ENCODE measurements around the gene TET2. TPM values are rescaled to one million over a fixed set of nuclear protein-coding genes. Genes with fewer than 3 reads are reported as not detected.

TET2 gene
- total RNA-seq, 1 donor from 2014 or later: 30.0 TPM

GRCh38 chr4:105145156-105145902 is 1.3 kb upstream of the TET2 start:
- DNase-seq: no peak
- peak; percentile 0 for ATAC-seq
- intact Hi-C loops (cut with DNase I): loop anchor here (10.0 kb wide), 1 partner anchor 329 kb away; the partner anchor contains the start of gene PPA2
- TF ChIP-seq, protein P1, sequence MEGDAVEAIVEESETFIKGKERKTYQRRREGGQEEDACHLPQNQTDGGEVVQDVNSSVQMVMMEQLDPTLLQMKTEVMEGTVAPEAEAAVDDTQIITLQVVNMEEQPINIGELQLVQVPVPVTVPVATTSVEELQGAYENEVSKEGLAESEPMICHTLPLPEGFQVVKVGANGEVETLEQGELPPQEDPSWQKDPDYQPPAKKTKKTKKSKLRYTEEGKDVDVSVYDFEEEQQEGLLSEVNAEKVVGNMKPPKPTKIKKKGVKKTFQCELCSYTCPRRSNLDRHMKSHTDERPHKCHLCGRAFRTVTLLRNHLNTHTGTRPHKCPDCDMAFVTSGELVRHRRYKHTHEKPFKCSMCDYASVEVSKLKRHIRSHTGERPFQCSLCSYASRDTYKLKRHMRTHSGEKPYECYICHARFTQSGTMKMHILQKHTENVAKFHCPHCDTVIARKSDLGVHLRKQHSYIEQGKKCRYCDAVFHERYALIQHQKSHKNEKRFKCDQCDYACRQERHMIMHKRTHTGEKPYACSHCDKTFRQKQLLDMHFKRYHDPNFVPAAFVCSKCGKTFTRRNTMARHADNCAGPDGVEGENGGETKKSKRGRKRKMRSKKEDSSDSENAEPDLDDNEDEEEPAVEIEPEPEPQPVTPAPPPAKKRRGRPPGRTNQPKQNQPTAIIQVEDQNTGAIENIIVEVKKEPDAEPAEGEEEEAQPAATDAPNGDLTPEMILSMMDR (IDR thresholded peaks at IDR 0.05): no peak
- Histone ChIP-seq H3K36me3 (no peaks in the 10 kb centered on the region), H3K27ac (peak overlapping the region; percentile 92), H3K4me3 (peak overlapping the region; percentile 77), H3K9me3 (no peaks in the 10 kb centered on the region), H3K27me3 (no peaks in the 10 kb centered on the region), H3K4me1 (peaks cover 12% of the 10 kb centered on the region)

DNA sequence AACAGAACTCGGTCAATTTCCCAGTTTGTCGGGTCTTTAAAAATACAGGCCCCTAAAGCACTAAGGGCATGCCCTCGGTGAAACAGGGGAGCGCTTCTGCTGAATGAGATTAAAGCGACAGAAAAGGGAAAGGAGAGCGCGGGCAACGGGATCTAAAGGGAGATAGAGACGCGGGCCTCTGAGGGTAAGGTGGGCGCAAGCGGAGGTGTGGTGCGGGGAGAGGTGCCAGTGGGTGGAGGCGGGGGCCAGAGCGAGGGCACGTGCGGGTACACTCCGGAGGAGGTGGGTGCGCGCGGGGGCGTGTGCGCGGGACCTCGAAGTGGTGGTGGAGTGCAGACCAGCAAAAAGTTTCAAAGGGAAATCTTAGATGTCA is 787 bp upstream of the TET2 start:
- Histone ChIP-seq H3K9me3 (no peaks in the 10 kb centered on the region), H3K36me3 (no peaks in the 10 kb centered on the region), H3K27ac (peak overlapping the region; percentile 92), H3K4me1 (peaks cover 15% of the 10 kb centered on the region), H3K4me3 (peak overlapping the region; percentile 77), H3K27me3 (no peaks in the 10 kb centered on the region)
- ATAC-seq (peak; percentile 44), DNase-seq (peak; percentile 75)
- intact Hi-C loops (cut with DNase I): loop anchor here (10.0 kb wide), 1 partner anchor 329 kb away; the partner anchor contains the start of gene PPA2
- TF ChIP-seq, protein P1 (IDR thresholded peaks at IDR 0.05): no peak

GRCh38 chr4:105147016-105147552 is 408 bp downstream of the TET2 start:
- Histone ChIP-seq H3K27ac (peak overlapping the region; percentile 92), H3K4me3 (peak overlapping the region; percentile 77), H3K9me3 (no peaks in the 10 kb centered on the region), H3K27me3 (no peaks in the 10 kb centered on the region), H3K36me3 (no peaks in the 10 kb centered on the region), H3K4me1 (peaks cover 15% of the 10 kb centered on the region)
- ATAC-seq (peak; percentile 3), DNase-seq (no peak)
- intact Hi-C loops (cut with DNase I): loop anchor here (10.0 kb wide), 1 partner anchor 328 kb away; the partner anchor contains the start of gene PPA2
- TF ChIP-seq, protein P1 (IDR thresholded peaks at IDR 0.05): no peak

DNA sequence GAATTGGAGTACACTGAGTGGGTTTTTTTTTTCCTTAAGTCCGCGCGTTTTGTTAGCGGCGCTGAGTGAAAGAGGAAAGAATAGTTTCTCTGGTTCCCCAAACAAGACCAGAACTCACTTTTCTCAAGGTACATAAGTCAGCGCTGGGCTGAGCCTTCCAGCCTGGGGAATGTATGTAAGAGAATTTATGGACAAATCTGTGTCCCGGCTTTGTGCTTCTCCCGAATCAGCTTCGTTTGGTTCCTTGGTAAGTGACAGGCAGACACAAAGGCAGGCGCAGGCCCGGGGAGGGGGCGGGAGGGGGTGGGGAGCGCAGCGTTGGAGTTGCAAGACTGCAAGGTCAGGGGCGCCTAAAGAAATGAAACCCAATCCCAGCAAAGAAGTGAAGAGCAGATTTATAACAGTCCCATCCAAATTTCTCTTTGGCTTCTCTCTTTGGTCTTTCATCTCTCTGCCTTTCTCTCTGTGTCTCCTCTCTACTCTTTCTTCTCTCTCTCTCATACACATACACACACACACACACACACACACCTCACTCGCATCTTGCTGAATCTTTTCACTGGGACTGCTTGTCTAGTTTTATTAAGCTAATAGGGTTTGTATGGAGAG is 981 bp downstream of the TET2 start:
- H3K27ac ChIP-seq: peak overlapping the region; percentile 92
- ATAC-seq (peak; percentile 1), DNase-seq (no peak)
- H3K4me1 ChIP-seq: peaks cover 15% of the 10 kb centered on the region
- intact Hi-C loops (cut with DNase I): loop anchor here (10.0 kb wide), 1 partner anchor 327 kb away; the partner anchor contains the start of gene PPA2
- peak overlapping the region; percentile 77 for H3K4me3 ChIP-seq
- H3K9me3 ChIP-seq: no peaks in the 10 kb centered on the region
- no peaks in the 10 kb centered on the region for H3K27me3 ChIP-seq
- no peaks in the 10 kb centered on the region for H3K36me3 ChIP-seq
- TF ChIP-seq, protein P1 (IDR thresholded peaks at IDR 0.05): no peak

DNA sequence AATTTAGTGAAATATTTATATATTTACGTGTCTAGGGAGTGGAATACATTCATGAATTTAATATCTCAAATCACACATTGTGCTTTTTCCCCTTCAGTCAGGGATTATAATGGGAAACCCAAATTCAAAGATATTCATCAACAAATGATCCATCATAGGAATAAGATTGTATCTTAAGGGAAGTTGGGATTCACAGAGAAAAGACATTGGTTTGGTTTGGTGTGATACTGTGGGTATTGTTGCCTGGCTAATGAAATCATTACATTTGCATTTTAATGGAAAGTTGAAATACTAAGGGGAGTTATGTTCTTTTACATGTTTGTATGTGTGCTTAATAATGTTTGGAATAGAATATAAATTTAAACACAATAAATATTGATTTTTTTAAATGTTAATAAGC is 1.7 kb downstream of the TET2 start:
- Histone ChIP-seq H3K9me3 (no peaks in the 10 kb centered on the region), H3K4me3 (peak overlapping the region; percentile 77), H3K27ac (peak overlapping the region; percentile 92), H3K27me3 (no peaks in the 10 kb centered on the region), H3K36me3 (no peaks in the 10 kb centered on the region), H3K4me1 (peaks cover 15% of the 10 kb centered on the region)
- intact Hi-C loops (cut with DNase I): loop anchor here (10.0 kb wide), 1 partner anchor 326 kb away; the partner anchor contains the start of gene PPA2
- DNase-seq: no peak
- ATAC-seq: no peak
- TF ChIP-seq, protein P1 (IDR thresholded peaks at IDR 0.05): no peak

Data from upper lobe of right lung (tissue), 1 donor.